LHCN-M2 (cell line): ENCODE measurements around the gene HMGN1. TPM values are rescaled to one million over a fixed set of nuclear protein-coding genes. Genes with fewer than 3 reads are reported as not detected.
A peak's percentile ranks its signal among the peaks of the same experiment; 100 is the strongest.
"Not testable (repeated sequence)": the region's sequence is repeated elsewhere in the genome, so short reads cannot be mapped to it uniquely, and the experiment has no call there.

Experiments
- DNase-seq: peaks from one replicate; pipeline ENCODE4 v3.0.0-alpha.2; 2012; ENCODE audit warnings: low read depth
- total RNA-seq: library from RNA; depleted of rRNA; stranded (reverse); fragments of >200 nt; gene quantifications from 2 replicates; pipeline ENCODE4 v1.2.3, GENCODE V29; 2014

The HMGN1 gene
- total RNA-seq, 1 experiment from 2014 or later = 325 TPM

DNA sequence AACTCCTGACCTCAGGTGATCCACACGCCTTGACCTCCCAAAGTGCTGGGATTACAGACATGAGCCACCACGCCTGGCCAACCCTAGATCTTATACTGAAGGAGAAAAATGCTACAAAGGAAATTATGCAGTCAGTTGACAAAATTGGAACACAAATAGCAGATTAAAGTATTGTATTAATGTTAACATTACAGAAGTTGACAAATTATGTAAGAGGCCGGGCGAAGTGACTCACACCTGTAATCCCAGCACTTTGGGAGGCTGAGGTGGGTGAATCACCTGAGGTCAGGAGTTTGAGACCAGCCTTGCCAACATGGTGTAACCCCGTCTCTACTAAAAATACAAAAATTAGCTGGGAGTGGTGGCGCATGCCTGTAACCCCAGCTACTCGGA, 21.0 kb upstream of the HMGN1 start:
- DNase-seq = not testable (repeated sequence)

DNA sequence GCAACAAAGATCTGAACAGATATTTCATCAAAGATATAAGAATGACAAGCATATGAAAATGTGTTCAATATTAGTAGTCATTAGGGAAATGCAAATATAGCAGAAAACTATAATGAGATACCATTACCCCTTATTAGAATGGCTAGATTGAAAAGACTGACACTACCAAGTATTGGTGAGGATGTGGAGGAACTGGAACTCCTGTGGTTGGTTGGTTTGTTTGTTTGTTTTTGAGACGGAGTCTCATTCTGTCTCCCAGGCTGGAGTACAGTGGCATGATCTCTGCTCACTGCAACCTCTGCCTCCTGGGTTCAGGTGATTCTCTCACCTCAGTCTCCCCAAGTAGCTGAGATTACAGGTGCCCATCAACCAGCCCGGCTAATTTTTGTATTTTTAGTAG, 18.9 kb upstream of the HMGN1 start:
- no peak for DNase-seq

DNA sequence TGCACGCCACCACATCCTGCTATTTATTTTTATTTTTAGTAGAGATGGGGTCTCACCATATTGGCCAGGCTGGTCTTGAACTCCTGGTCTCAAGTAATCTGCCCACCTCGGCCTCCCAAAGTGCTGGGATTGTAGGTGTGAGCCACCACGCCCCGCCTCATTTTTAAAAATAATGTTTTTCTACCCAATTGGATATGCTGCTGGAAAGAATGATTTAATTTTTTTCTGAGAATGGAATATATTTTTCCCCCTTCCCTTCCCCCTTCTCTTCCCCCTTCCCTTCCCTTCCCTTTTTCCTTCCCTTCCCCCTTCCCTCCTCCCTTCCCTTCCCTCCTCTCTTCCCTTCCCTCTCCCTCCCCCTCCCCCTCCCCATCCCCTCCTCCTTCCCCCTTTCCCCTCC, 17.7 kb upstream of the HMGN1 start:
- DNase-seq = no peak

DNA sequence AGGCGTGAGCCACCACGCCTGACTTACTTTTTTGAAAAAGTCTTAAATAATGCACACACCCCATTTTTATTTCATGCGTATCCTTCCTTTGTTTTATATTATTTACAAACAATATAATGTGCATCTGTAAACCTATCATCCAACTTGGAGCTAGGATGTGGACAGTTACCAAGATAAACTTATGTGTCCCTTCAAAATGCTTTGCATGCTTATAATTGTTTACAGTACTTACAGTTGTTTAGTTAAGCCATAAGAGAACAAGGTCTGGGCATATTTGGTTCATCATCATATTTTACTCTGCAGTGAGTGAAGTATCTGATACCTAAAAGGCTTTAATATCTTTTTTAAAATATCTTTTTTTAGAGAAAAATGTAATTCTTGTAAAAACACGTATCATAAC, 16.1 kb upstream of the HMGN1 start:
- no peak for DNase-seq

DNA sequence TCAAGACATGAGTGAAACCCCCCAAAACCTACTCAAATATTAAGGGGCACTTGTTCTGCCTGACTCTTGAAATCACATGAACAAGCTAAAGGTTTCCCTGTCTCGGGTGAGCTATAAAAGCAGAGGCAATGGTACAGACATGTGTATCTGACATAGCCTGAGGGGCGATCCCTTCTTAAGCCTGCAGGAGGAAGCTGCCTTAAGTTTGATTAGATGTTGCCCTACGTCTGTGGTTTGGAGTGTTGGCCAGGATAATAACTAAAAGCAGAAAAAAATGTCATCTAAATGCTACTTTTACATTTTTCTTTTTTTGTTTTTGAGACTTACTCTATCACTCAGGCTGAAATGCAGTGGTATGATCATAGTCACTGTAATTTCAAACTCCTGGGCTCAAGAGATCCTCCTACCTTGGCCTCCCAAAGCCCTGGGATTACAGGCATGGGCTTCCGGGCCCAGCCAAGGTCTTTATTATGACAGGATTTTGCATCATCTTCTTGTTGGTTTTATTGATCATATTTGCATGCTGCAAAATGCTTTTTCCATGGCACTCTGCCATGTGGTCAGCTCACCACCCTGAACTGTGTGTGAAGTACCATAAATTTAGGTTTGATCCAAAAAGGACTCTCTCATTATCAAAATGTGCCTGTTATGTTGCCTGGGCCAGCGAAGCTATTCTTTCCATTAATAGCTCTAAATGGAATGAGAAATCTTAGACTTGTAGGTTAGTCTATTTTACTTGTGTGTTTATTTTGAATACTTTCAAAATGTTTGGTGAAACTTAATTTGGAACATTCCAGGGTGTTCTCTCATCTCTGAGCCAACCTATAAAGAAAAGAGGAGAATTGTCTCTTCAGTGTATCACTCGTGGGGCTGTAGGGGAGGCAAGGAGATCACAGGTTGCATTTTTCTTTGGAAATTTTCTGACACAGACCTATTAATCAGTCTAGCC, 15.0 kb upstream of the HMGN1 start:
- DNase-seq = no peak

DNA sequence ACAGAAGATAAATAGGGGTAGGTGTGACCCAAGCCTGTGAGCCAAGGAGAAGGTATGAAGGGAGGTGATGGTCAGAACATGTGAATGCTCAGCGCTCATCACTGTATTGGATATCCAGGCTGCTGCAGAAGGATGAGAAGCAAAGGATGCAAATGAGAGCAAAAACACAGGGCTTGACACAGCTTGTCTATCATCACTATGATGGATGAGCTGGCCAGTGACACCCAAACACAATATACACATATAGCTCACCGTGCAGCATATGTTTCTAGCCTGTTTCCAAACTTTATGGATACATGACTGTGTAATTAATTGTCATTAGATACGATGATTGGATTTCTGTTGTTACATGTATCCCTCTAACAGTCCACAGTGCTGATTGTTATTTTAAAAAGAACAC, 13.8 kb upstream of the HMGN1 start:
- no peak for DNase-seq

DNA sequence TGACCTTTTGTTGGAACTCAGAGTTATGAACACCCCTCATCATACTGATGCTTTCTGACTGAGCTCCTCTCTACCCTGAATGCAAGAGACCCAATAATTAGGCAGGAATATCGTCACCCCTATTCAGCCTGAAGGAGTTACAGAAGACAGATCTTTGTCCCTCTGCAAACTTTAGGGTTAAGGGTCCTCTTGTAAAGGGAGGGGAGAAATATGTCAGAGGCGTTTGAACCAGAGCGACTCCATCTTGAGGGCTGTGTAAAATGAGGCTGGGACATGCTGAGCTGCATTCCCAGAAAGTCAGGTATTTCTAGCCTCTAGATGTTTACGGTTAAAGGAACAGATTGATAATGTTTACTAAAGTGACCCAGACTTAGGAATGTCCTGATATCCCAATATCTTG, 10.5 kb upstream of the HMGN1 start:
- DNase-seq = no peak

DNA sequence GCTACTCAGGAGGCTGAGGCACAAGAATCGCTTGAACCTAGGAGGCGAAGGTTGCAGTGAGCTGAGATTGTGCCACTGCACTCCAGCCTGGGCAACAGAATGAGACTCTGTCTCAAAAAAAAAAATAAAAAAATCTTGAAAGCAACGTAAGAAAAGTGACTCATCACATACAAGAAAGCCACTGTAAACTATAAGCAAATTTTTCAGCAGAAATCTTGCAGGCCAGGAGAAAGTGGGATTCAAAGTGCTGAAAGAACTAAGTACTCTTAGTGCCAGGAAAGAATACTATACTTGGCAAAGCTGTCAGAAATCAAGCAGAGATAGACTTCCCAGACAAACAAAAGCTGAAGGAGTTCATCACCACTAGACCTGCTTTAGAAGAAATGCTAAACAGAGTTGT, 4.4 kb upstream of the HMGN1 start:
- DNase-seq = no peak

DNA sequence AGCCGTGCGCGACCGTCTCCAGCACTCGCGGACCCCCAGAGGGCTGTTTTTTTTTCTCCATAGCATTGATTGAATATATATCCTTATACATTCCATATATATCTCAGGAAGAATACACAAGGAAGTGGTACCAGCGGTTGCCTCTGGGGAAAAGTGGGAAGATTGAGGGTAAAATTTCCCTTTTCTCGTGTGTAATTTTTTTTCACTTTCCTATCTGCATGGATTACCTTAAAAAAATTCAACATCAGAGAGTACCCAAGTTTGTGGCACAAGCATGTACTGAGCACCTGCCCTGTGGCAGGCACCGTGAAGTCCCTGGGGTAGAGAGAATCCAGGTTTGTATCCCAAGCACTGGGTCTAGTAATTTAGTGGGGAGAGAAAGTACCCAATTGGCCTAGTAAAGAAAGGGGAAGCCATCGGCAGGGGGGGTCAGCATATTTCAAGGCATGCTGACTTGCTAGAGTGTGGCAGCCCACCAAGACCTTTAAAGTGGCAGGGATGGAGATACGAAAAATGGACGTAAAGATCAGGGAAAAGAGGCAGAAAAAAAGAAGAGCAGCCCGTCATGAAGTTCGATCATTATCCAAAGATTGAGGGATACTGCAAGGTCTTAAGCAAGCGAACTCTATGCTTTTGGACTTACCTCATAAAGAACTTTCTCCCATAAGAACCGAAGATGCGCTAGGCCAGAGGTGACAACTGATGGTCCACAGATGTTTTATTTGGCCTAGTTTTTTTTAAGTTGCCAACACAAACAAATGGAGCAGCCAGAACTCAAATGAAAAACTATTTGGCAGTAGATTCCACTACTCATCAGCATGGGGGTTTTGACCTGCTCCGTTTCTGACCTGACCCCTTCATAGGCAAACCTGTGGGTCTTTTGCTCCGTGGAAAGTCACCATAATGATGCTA, 1.5 kb upstream of the HMGN1 start:
- no peak for DNase-seq

DNA sequence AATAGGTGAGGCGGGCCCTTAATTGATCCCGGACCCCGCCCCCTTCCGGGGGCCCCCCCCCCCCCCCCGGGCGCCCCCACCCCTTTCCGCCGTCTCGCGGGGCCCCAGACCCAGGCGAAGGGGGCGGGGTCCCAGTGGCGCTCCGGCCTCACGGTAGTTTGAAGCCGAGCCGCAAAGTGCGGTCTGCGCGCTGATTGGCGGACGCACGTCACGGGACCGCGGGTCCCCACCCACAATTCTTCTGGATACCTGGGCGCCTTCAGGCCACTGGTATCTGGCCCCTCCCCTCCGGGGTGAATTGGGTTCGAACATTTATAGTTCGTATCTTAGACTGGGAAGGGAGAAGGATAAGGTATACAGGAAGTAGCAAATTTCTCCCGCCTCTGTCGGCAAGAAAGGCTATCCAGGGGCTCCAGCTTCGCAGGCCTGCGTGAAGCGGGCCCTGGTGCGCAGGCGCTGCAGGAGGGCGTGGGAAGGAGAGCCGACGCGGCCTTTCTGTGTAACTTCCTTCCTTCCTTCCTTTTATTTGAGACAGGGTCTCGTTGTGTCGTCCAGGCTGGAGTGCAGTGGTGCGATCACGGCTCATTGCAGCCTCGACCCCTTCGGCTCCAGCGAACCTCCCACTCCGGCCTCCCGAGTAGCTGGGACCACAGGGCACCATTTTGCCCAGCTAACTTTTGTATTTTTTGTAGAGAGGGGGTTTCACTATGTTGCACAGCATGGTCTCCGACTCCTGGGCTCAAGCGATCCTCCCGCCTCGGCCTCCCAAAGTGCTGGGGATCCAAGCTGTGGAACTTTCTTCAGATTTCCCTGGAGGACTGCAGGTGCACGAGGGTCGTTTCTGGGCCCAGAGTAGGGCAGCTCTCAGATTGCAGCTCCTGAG, 564 bp upstream of the HMGN1 start:
- peak; percentile 91 for DNase-seq

DNA sequence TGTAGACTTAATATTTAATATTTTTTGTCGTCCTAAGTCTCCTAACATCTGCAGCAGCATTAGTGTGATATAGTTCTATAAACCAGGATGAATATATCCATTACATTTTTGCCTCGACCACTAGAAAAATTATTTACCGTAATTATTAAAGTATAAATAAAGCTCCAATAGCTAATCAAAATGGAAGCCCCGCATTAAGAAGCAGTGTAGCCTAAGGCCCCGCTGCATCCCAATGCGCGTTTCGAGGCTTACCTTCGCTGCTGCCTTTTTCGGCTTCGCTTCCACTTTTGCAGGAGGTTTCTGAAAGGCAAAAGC, 891 bp downstream of the HMGN1 start:
- peak; percentile 32 for DNase-seq

DNA sequence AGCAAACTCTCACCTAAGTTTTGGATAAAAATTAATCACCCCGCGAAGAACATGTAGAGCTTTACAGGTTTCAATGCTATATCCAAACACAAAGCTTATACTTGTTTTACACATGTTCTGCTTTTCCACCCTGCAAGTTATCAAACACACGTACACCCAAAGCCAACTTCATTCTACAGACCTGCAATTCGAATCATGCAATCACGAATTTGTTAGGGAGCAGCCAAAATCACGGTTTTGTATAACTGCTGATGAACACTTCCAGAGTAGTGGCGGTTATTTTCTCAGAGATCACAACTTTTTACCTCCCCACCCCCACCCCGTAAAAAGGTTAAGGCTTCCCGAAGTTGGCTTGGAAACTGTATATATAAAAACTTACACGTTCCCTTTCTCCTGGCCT, 1.4 kb downstream of the HMGN1 start:
- DNase-seq = no peak

DNA sequence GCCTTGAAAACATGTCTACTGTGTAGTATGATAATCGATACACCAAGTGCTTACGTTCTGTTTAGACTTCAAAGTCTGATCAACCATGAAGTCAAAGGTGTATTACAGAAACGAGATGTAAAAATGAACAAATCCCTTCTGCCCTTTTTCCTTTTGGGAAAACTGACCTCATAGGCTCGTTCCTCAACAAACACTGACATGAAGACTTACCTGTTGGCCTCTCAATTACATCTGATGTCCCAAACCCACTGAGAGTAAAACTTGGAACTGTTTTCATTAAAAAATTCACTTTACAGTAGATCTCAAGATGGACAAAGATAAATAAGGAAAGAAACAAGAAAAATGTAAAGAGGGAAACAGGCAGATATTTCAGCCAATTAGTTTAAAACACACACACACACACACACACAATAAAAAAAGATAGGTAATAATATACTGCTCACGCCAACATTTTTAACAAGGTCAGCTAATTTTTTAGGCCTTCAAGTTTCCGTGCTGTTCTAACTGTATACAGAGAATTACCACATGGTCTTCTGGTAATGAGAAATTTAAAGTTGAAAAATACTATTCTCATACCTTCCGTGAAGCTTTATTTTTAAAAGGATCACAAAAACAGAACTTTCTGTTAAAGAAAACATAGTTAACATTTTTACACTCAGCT, 2.1 kb downstream of the HMGN1 start:
- no peak for DNase-seq

DNA sequence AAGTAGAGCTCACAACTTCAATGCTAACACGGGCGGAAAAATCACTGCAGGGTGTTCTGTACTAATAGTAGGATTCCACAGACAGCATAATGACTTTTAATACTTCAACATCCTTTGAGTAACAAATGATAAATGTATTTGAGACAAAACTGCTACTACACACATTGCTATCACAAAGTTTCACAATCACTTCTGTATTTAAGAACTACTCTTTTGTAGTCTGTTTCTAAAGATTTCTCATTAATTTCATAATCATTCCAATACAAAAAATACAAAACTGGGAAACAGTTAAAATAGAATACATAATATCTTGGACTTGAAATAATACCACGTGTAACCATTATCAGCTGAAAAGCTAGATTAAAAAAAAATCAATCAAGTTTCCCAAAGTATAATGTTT, 2.7 kb downstream of the HMGN1 start:
- no peak for DNase-seq

DNA sequence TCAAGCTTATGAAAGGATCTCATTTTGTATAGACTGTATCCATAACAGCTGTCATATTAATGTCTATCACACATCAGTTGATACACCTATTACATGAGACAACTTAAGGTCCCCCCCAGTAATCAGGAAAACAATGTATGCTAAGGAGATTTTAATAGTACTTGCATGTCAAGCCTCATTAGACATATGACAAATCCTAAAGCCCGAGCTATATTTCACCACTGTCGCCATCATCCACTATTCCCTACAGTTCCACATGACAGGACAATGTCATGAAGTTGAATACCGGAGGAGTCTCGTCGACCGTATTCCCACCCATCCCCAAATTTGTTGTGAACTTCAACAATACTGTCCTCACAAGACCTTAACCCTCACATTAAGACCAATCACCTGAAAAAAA, 3.4 kb downstream of the HMGN1 start:
- DNase-seq = no peak

DNA sequence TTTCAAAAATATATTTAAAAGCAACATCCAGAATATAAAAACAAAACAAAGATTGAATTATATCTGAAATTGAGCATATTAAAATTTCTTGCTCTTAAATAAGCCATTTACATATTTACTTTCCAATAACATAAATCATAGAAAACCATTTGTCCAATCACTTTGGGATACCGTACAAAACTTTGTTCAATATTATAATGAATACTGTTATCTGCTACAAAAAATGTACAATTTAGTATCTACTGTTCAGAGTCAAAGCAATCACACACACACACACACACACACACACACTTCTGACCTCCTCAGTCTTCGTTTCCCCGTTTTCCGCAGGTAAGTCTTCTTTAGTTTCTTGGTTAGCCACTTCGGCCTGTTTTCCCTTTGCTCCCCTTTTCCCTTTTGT, 4.0 kb downstream of the HMGN1 start:
- no peak for DNase-seq

DNA sequence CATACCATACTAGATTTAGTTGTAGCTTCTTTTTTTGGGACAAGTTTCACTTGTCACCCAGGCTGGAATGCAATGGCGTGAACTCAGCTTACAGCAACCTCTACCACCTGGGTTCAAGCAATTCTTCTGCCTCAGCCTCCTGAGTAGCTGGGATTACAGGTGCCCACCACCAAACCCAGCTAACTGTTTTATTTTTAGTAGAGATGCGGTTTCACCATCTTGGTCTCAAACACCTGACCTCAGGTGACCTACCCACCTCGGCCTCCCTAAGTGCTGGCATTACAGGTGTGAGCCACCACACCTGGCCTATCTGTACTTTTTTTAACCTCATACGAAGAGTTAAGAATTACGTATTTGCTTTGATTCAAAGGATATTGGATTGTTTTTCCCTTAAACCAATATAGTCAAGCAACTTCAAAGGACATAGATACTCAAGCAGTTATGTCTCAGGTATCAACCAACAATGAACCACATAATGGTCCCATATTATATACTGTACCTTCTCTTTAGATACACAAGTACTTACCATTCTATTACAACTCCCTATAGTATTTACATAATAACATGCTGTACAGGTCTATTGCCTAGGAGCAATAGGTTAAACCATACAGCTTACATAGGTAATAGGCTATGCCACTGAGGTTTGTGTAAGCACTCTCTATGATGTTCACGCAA, 7.5 kb downstream of the HMGN1 start:
- no peak for DNase-seq

DNA sequence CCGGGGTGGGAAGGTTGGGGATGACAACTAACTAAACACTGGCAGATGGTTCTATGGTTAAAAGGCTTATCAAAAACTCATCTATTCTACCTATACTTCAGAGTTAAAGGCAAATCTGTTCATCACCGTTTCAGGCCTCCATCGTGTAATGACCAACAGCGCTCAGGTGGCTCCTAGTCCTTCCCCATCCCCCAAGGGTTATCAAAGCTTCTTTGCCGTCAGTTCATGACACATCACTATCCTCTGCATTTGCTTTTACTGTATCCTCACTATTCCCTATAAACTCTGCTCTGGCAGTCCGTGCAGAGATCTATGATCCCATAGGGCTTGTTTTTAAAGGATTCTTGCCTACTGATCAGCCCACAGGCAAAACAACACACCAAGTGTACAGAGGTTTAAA, 8.2 kb downstream of the HMGN1 start:
- DNase-seq = no peak

DNA sequence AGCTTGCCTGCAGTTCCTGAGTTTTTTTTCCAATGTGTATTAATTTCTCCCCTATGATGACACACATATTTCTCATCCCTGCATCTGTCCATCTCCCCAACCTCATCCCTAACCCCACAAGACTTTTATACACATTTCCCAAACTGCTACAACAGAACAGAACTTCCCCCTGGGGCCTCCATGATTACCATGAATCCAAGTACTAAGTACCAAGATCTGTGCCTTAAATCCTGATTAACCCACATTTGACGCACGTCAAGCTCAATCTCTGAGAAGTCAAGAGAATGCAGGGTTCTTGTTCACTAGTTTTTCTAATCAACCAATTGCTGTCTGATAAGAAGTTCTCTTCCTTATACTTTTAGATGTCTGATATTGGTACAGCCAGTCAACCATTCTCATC, 9.7 kb downstream of the HMGN1 start:
- DNase-seq = peak; percentile 57

DNA sequence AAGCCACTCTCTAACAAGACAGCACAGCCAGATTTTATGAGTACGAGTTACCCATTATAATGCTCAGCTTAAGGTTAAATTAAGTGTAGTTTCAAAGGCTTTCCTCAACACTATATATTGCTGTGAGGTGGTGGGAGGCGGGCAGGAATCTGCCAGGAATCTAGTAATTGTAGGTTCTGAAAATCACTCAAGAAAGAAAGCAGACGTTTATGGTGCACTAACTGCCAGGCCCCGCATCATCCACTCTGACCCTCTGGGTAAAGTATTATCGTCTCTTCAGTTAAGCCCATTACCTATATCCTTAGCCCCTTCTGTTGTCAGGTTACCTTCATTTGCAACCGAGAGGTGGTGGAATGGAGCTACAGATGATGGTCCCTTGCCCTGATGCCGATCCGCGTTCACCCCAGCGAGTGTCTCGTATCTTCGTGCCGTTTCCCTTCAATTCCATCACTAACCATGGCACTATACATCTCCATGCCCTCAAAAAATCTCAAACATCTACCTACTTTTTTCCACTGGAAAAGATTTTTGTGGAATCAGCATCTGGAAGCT, 12.4 kb downstream of the HMGN1 start:
- DNase-seq = no peak
